ENCODE data around the gene NMUR1.
A peak's percentile ranks its signal among the peaks of the same experiment; 100 is the strongest.

Gene NMUR1

GRCh38 chr2:231525248-231526163, 4.7 kb downstream of the NMUR1 start:
- no peak for DNase-seq

- DNase-seq, result no peak
Observed at GRCh38 chr2:231524477-231525247, 5.6 kb downstream of the NMUR1 start.

- DNase-seq, result no peak
Observed at GRCh38 chr2:231523451-231524285, 6.6 kb downstream of the NMUR1 start.

- peak; percentile 47 for DNase-seq
Observed at GRCh38 chr2:231522418-231523180, 7.6 kb downstream of the NMUR1 start.

- no peak for DNase-seq
Observed at GRCh38 chr2:231521443-231521842, 8.8 kb downstream of the NMUR1 start.

GRCh38 chr2:231519975-231520555, 10.2 kb downstream of the NMUR1 start:
- no peak for DNase-seq

GRCh38 chr2:231518771-231519170, 11.5 kb downstream of the NMUR1 start:
- no peak for DNase-seq

- DNase-seq, result no peak
Observed at GRCh38 chr2:231515603-231516002, 14.6 kb downstream of the NMUR1 start.

GRCh38 chr2:231514951-231515297, 15.3 kb downstream of the NMUR1 start:
- no peak for DNase-seq

- DNase-seq, result peak; percentile 97
Observed at GRCh38 chr2:231514225-231514950, 15.9 kb downstream of the NMUR1 start.

- DNase-seq, result no peak
Observed at GRCh38 chr2:231513746-231514224, 16.5 kb downstream of the NMUR1 start.

GRCh38 chr2:231512222-231512621, 18.0 kb downstream of the NMUR1 start:
- DNase-seq, result no peak

- DNase-seq, result no peak
Observed at GRCh38 chr2:231503766-231504165, 26.5 kb downstream of the NMUR1 start.

- no peak for DNase-seq
Observed at GRCh38 chr2:231502596-231502995, 27.6 kb downstream of the NMUR1 start.

GRCh38 chr2:231497651-231498050, 32.6 kb downstream of the NMUR1 start:
- no peak for DNase-seq

- DNase-seq, result no peak
Observed at GRCh38 chr2:231494669-231495068, 35.6 kb downstream of the NMUR1 start.

GRCh38 chr2:231490801-231491200, 39.4 kb downstream of the NMUR1 start:
- DNase-seq, result no peak

GRCh38 chr2:231489990-231490389, 40.3 kb downstream of the NMUR1 start:
- DNase-seq, result no peak

- no peak for DNase-seq
Observed at GRCh38 chr2:231488331-231488730, 41.9 kb downstream of the NMUR1 start.

GRCh38 chr2:231486851-231487596, 43.2 kb downstream of the NMUR1 start:
- DNase-seq, result no peak

Measured in fibroblast of skin of back (primary cell).